IMR-90 (cell line): ENCODE measurements around the gene SCN1B. TPM values are rescaled to one million over a fixed set of nuclear protein-coding genes. Genes with fewer than 3 reads are reported as not detected.

Experiments used
- ATAC-seq: fragments of 200-7000 bp; cut with Tn5 transposase; 2 replicates; pipeline ENCODE4 v1.9.1; 2020; ENCODE audit warnings: low read depth, mild to moderate bottlenecking, moderate library complexity
- BruUV-seq: library from RNA; stranded (reverse); fragments of 400-500 nt; replicated peaks from 2 replicates; lab custom pipeline; 2021; lab: Mats Ljungman, UMichigan
- CTCF ChIA-PET: fragments of 300-600 bp; formaldehyde crosslinking; extraction: SDS; loops from one replicate; lab custom pipeline; 2021; ENCODE audit warnings: antibody characterized with exemption; lab: Yijun Ruan, JAX
- POLR2A ChIA-PET: fragments of 300-600 bp; sonication (Branson Sonifier 250); formaldehyde crosslinking; loops from one replicate; lab custom pipeline; 2022; ENCODE audit warnings: antibody characterized with exemption; ENCODE audit not compliant: unreplicated experiment; lab: Charles Lee
- DNase-seq: peaks from one replicate; pipeline ENCODE4 v3.0.0; 2013
- H2AFZ ChIP-seq: replicated peaks from 2 replicates; pipeline ENCODE3; 2013; ENCODE audit warnings: low read length, mild to moderate bottlenecking; ENCODE audit not compliant: poor library complexity
- H2AK5ac ChIP-seq: 2 replicates; pipeline ENCODE4 v1.6.1; 2013; ENCODE audit warnings: low read depth, low read length, inconsistent platforms
- H2AK9ac ChIP-seq: replicated peaks from 2 replicates; pipeline ENCODE3; 2013; ENCODE audit warnings: mild to moderate bottlenecking, low read depth, low read length, moderate library complexity; ENCODE audit not compliant: poor library complexity
- H2BK120ac ChIP-seq: 2 replicates; pipeline ENCODE4 v1.6.1; 2013; ENCODE audit warnings: low read depth, low read length, inconsistent platforms
- H2BK15ac ChIP-seq: 3 replicates; pipeline ENCODE4 v1.6.1; 2013; ENCODE audit warnings: low read depth, low read length, inconsistent platforms
- H2BK20ac ChIP-seq: 2 replicates; pipeline ENCODE4 v1.6.1; 2013; ENCODE audit warnings: low read depth, mild to moderate bottlenecking, inconsistent platforms, low read length, moderate library complexity
- H2BK5ac ChIP-seq: 2 replicates; pipeline ENCODE4 v1.6.1; 2013; ENCODE audit warnings: mild to moderate bottlenecking, low read depth, low read length, inconsistent platforms; ENCODE audit not compliant: poor library complexity, severe bottlenecking
- H3K14ac ChIP-seq: replicated peaks from 2 replicates; pipeline ENCODE4 v1.6.1; 2013; ENCODE audit warnings: low read depth, low read length, inconsistent platforms
- H3K18ac ChIP-seq: 2 replicates; pipeline ENCODE4 v1.6.1; 2013; ENCODE audit warnings: low read depth, low read length, control low read depth
- H3K23ac ChIP-seq: 2 replicates; pipeline ENCODE4 v1.6.1; 2013; ENCODE audit warnings: low read depth, low read length, inconsistent platforms
- H3K27ac ChIP-seq: 2 replicates; pipeline ENCODE4 v1.5.1; 2013; ENCODE audit warnings: mild to moderate bottlenecking, control low read depth, low read length; ENCODE audit not compliant: insufficient read depth
- H3K27me3 ChIP-seq: 2 replicates; pipeline ENCODE4 v1.6.1; 2013; ENCODE audit warnings: low read length; ENCODE audit not compliant: control insufficient read depth, insufficient read depth
- H3K36me3 ChIP-seq: 2 replicates; pipeline ENCODE4 v1.6.1; 2013; ENCODE audit warnings: low read length, mixed read lengths; ENCODE audit not compliant: control insufficient read depth, insufficient read depth
- H3K4ac ChIP-seq: 2 replicates; pipeline ENCODE4 v1.6.1; 2013; ENCODE audit warnings: low read depth, low read length, inconsistent platforms
- H3K4me1 ChIP-seq: 2 replicates; pipeline ENCODE4 v1.6.1; 2013; ENCODE audit warnings: low read length, mixed read lengths; ENCODE audit not compliant: control insufficient read depth, insufficient read depth
- H3K4me2 ChIP-seq: 2 replicates; pipeline ENCODE4 v1.6.1; 2013; ENCODE audit warnings: low read depth, mild to moderate bottlenecking, control low read depth, low read length, moderate library complexity
- H3K4me3 ChIP-seq: 2 replicates; pipeline ENCODE4 v1.5.1; 2013; ENCODE audit warnings: low read depth, mild to moderate bottlenecking, control low read depth, low read length, moderate library complexity; ENCODE audit not compliant: insufficient read depth
- H3K56ac ChIP-seq: 2 replicates; pipeline ENCODE4 v1.6.1; 2013; ENCODE audit warnings: low read length, inconsistent platforms; ENCODE audit not compliant: insufficient read depth; ENCODE audit errors: extremely low read depth
- H3K79me1 ChIP-seq, 2 experiments: 2 replicates each; pipeline ENCODE4 v1.6.1; 2013; ENCODE audit warnings: low read length in 2 of 2, inconsistent platforms in 1 of 2, low read depth in 1 of 2
- H3K9ac ChIP-seq: 2 replicates; pipeline ENCODE4 v1.6.1; 2013; ENCODE audit warnings: low read depth, low read length, control low read depth
- H3K9me1 ChIP-seq: 2 replicates; pipeline ENCODE4 v1.6.1; 2013; ENCODE audit warnings: low read length, inconsistent platforms; ENCODE audit not compliant: insufficient read depth
- H3K9me3 ChIP-seq: 2 replicates; pipeline ENCODE4 v1.6.1; 2013; ENCODE audit warnings: low read length; ENCODE audit not compliant: control insufficient read depth, insufficient read depth
- H4K20me1 ChIP-seq: 2 replicates; pipeline ENCODE4 v1.6.1; 2013; ENCODE audit warnings: low read length, inconsistent platforms; ENCODE audit not compliant: insufficient read depth
- H4K5ac ChIP-seq: 2 replicates; pipeline ENCODE4 v1.6.1; 2013; ENCODE audit warnings: mild to moderate bottlenecking, low read depth, low read length, control low read depth
- H4K8ac ChIP-seq, 2 experiments: 2 replicates each; pipeline ENCODE4 v1.6.1; 2013; ENCODE audit warnings: low read depth in 2 of 2, low read length in 2 of 2, control low read depth in 1 of 2, inconsistent platforms in 1 of 2
- H4K91ac ChIP-seq: 2 replicates; pipeline ENCODE4 v1.6.1; 2013; ENCODE audit warnings: low read depth, low read length, inconsistent platforms; ENCODE audit not compliant: insufficient read depth
- BHLHE40 ChIP-seq: fragments of 150-350 bp; IDR thresholded peaks from 2 replicates; pipeline ENCODE4 v1.6.1; 2016; ENCODE audit warnings: mild to moderate bottlenecking, low read depth, low read length
- CEBPB ChIP-seq: IDR thresholded peaks from 2 replicates; pipeline ENCODE4 v1.6.1; 2012; ENCODE audit warnings: low read depth, low read length, improper control_type of control experiment
- CHD1 ChIP-seq: IDR thresholded peaks from 2 replicates; pipeline ENCODE4 v1.6.1; 2012; ENCODE audit warnings: low read depth, low read length, improper control_type of control experiment
- FOS ChIP-seq: fragments of 150-350 bp; IDR thresholded peaks from 2 replicates; pipeline ENCODE4 v1.6.1; 2016; ENCODE audit warnings: low read depth, low read length
- MAFK ChIP-seq: IDR thresholded peaks from 2 replicates; pipeline ENCODE4 v1.6.1; 2012; ENCODE audit warnings: low read depth, low read length, improper control_type of control experiment
- MAZ ChIP-seq: IDR thresholded peaks from 2 replicates; pipeline ENCODE4 v1.6.1; 2012; ENCODE audit warnings: low read depth, mild to moderate bottlenecking, low read length, improper control_type of control experiment, moderate library complexity, borderline replicate concordance
- MXI1 ChIP-seq: IDR thresholded peaks from 2 replicates; pipeline ENCODE4 v1.6.1; 2012; ENCODE audit warnings: low read depth, mild to moderate bottlenecking, low read length, moderate library complexity, borderline replicate concordance
- NFE2L2 ChIP-seq: fragments of 150-350 bp; IDR thresholded peaks from 2 replicates; pipeline ENCODE4 v1.6.1; 2016; ENCODE audit warnings: low read depth, mild to moderate bottlenecking, low read length
- POLR2A ChIP-seq: IDR thresholded peaks from 2 replicates; pipeline ENCODE4 v1.6.1; 2012; ENCODE audit warnings: mild to moderate bottlenecking, low read depth, low read length
- RAD21 ChIP-seq: IDR thresholded peaks from 2 replicates; pipeline ENCODE4 v1.6.1; 2012; ENCODE audit warnings: low read length, improper control_type of control experiment
- RCOR1 ChIP-seq: IDR thresholded peaks from 2 replicates; pipeline ENCODE4 v1.6.1; 2012; ENCODE audit warnings: mild to moderate bottlenecking, low read length, improper control_type of control experiment; ENCODE audit not compliant: insufficient replicate concordance
- RFX5 ChIP-seq: IDR thresholded peaks from 2 replicates; pipeline ENCODE4 v1.8.0; 2012; ENCODE audit warnings: low read depth, mild to moderate bottlenecking, low read length, moderate library complexity
- WGBS, 2 experiments: methylation state at CpG; one replicate each; pipeline versions ENCODE4 v1.1.5 to v1.1.7; 2013; ENCODE audit warnings: missing lambda C conversion rate in 2 of 2; ENCODE audit not compliant: insufficient read length in 1 of 2; ENCODE audit errors: extremely low coverage in 2 of 2; 5-methylcytosine and 5-hydroxymethylcytosine counted together
- dilution Hi-C: fragments of 300-500 bp; cut with HindIII; formaldehyde crosslinking; loops from one replicate; pipeline ENCODE4 v1.14.3; 2018; ENCODE audit warnings: low sequenced_read_pairs; ENCODE audit not compliant: unreplicated experiment
- in situ Hi-C: fragments of 300-500 bp; cut with MboI; formaldehyde crosslinking; loops from 3 replicates; pipeline ENCODE4 v1.14.3; 2019; ENCODE audit warnings: low sequenced_read_pairs, inconsistent platforms, mixed read lengths
- intact Hi-C: fragments of 100-400 bp; cut with micrococcal nuclease; formaldehyde crosslinking; loops from 2 replicates; pipeline ENCODE4 v1.10.0; 2022
- polyA plus RNA-seq, 3 experiments: library from polyadenylated mRNA; depleted of rRNA; stranded (reverse); fragments of >200 nt; gene quantifications; 2 replicates each; pipeline ENCODE4 v1.2.3, GENCODE V29; 2012; ENCODE audit warnings: low replicate concordance in 1 of 3
- total RNA-seq: library from RNA; depleted of rRNA; stranded (reverse); fragments of >200 nt; gene quantifications from 2 replicates; pipeline ENCODE4 v1.2.3, GENCODE V29; 2012
- TF ChIP-seq, protein P1 (sequence below): fragments of 150-350 bp; IDR thresholded peaks from 2 replicates; pipeline ENCODE4 v1.6.1; 2017; ENCODE audit warnings: mild to moderate bottlenecking, antibody characterized with exemption, low read length, low read depth
- TF ChIP-seq, protein P2 (sequence below): conservative IDR thresholded peaks from 2 replicates; pipeline ENCODE4 v1.5.1; 2012; ENCODE audit warnings: mild to moderate bottlenecking, low read depth, low read length, improper control_type of control experiment
- TF ChIP-seq, protein P3 (sequence below): fragments of 150-350 bp; IDR thresholded peaks from 2 replicates; pipeline ENCODE4 v1.6.1; 2016; ENCODE audit warnings: low read depth, mild to moderate bottlenecking, low read length, moderate library complexity, borderline replicate concordance

SCN1B gene
- total and polyA plus RNA-seq, 2 of the 4 experiments (the other 2 are of a cell fraction), result 2.0 to 9.6 TPM

DNA sequence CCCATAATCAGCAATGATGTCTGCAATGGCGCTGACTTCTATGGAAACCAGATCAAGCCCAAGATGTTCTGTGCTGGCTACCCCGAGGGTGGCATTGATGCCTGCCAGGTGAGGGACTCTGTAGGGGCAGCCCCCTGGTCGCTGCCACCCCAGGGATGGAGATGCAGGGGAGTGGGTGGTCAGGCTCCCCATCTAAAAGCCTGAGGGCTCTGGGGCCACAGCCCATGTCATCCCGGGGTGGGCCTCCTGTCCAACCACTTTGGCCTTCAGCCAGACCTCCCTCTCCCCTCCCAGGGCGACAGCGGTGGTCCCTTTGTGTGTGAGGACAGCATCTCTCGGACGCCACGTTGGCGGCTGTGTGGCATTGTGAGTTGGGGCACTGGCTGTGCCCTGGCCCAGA is 35.3 kb downstream of the SCN1B start:
- H3K4me3 ChIP-seq, result no peak overlapping the region
- no peak overlapping the region for H2AFZ ChIP-seq
- H4K5ac ChIP-seq, result no peak overlapping the region
- BruUV-seq, result no TSS peak
- H2AK5ac ChIP-seq, result no peak overlapping the region
- POLR2A ChIA-PET, result no interaction called here
- H4K20me1 ChIP-seq, result no peaks in the 10 kb centered on the region
- H3K9ac ChIP-seq, result no peak overlapping the region
- no peak overlapping the region for H3K27ac ChIP-seq
- no peak overlapping the region for H3K23ac ChIP-seq
- CTCF ChIA-PET, result no interaction called here
- H3K79me1 ChIP-seq, result no peaks in the 10 kb centered on the region
- dilution Hi-C loops (no loop called here), intact Hi-C loops (no loop called here), in situ Hi-C loops (loop anchor here (5.0 kb wide), 1 partner anchor 72 kb away; the partner anchor contains the start of genes FXYD1 and LGI4)
- no peak overlapping the region for H3K4me2 ChIP-seq
- no peak overlapping the region for H2BK120ac ChIP-seq
- DNase-seq (no peak), ATAC-seq (no peak)
- no peaks in the 10 kb centered on the region; the same call in 1 of the 2 replicates for H3K27me3 ChIP-seq
- H3K4me1 ChIP-seq, result peaks cover 4% of the 10 kb centered on the region
- no peak overlapping the region for H3K56ac ChIP-seq
- no peak overlapping the region for H4K8ac ChIP-seq
- H3K18ac ChIP-seq, result no peak overlapping the region
- no peaks in the 10 kb centered on the region for H3K9me1 ChIP-seq
- H4K91ac ChIP-seq, result no peak overlapping the region
- H3K9me3 ChIP-seq, result peaks cover 5% of the 10 kb centered on the region
- TF ChIP-seq FOS (no peak), POLR2A (no peak), CHD1 (no peak), BHLHE40 (no peak), NFE2L2 (no peak), RAD21 (no peak), CEBPB (no peak), MXI1 (no peak), RCOR1 (no peak), MAZ (no peak), RFX5 (no peak), MAFK (no peak)
- TF ChIP-seq, protein P1, sequence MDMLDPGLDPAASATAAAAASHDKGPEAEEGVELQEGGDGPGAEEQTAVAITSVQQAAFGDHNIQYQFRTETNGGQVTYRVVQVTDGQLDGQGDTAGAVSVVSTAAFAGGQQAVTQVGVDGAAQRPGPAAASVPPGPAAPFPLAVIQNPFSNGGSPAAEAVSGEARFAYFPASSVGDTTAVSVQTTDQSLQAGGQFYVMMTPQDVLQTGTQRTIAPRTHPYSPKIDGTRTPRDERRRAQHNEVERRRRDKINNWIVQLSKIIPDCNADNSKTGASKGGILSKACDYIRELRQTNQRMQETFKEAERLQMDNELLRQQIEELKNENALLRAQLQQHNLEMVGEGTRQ, result no peak
- TF ChIP-seq, protein P2, sequence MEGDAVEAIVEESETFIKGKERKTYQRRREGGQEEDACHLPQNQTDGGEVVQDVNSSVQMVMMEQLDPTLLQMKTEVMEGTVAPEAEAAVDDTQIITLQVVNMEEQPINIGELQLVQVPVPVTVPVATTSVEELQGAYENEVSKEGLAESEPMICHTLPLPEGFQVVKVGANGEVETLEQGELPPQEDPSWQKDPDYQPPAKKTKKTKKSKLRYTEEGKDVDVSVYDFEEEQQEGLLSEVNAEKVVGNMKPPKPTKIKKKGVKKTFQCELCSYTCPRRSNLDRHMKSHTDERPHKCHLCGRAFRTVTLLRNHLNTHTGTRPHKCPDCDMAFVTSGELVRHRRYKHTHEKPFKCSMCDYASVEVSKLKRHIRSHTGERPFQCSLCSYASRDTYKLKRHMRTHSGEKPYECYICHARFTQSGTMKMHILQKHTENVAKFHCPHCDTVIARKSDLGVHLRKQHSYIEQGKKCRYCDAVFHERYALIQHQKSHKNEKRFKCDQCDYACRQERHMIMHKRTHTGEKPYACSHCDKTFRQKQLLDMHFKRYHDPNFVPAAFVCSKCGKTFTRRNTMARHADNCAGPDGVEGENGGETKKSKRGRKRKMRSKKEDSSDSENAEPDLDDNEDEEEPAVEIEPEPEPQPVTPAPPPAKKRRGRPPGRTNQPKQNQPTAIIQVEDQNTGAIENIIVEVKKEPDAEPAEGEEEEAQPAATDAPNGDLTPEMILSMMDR, result no peak
- TF ChIP-seq, protein P3, sequence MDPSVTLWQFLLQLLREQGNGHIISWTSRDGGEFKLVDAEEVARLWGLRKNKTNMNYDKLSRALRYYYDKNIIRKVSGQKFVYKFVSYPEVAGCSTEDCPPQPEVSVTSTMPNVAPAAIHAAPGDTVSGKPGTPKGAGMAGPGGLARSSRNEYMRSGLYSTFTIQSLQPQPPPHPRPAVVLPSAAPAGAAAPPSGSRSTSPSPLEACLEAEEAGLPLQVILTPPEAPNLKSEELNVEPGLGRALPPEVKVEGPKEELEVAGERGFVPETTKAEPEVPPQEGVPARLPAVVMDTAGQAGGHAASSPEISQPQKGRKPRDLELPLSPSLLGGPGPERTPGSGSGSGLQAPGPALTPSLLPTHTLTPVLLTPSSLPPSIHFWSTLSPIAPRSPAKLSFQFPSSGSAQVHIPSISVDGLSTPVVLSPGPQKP, result no peak
- H2BK20ac ChIP-seq, result no peak overlapping the region
- no peak overlapping the region for H3K14ac ChIP-seq
- H3K36me3 ChIP-seq, result no peaks in the 10 kb centered on the region
- no peak overlapping the region for H2AK9ac ChIP-seq
- no peak overlapping the region for H2BK5ac ChIP-seq
- H3K4ac ChIP-seq, result no peak overlapping the region
- no peak overlapping the region for H2BK15ac ChIP-seq
- WGBS, 2 experiments, result 88% methylated on average over 5 of the region's 10 CpGs; no CpG with 5 or more reads in 1 of the 2 experiments
